ENCODE measurements around the gene TBKBP1.

The TBKBP1 gene

DNA sequence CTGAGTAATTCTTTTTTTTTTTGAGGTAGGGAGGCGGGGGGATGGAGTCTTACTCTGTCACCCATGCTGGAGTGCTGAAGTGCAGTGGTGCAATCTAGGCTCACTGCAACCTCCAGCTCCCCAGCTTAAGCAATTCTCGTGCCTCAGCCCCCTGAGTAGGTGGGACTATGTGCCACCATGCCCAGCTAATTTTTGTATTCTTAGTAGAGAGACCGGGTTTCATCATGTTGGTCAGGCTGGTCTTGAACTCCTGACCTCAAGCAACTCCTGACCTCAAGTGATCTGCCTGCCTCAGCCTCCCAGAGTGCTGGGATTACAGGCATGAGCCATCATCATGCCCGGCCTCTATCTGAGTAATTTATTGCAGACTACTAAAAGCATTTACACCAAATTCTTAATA, 24.9 kb upstream of the TBKBP1 start:
- no peak overlapping the region for H3K4me3 ChIP-seq (ENCODE audit: low read length)
- TF ChIP-seq, protein P1, sequence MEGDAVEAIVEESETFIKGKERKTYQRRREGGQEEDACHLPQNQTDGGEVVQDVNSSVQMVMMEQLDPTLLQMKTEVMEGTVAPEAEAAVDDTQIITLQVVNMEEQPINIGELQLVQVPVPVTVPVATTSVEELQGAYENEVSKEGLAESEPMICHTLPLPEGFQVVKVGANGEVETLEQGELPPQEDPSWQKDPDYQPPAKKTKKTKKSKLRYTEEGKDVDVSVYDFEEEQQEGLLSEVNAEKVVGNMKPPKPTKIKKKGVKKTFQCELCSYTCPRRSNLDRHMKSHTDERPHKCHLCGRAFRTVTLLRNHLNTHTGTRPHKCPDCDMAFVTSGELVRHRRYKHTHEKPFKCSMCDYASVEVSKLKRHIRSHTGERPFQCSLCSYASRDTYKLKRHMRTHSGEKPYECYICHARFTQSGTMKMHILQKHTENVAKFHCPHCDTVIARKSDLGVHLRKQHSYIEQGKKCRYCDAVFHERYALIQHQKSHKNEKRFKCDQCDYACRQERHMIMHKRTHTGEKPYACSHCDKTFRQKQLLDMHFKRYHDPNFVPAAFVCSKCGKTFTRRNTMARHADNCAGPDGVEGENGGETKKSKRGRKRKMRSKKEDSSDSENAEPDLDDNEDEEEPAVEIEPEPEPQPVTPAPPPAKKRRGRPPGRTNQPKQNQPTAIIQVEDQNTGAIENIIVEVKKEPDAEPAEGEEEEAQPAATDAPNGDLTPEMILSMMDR (conservative IDR thresholded peaks at IDR 0.05; ENCODE audit: low read depth, low read length), result no peak
- no peak for DNase-seq (ENCODE audit: low read depth)

DNA sequence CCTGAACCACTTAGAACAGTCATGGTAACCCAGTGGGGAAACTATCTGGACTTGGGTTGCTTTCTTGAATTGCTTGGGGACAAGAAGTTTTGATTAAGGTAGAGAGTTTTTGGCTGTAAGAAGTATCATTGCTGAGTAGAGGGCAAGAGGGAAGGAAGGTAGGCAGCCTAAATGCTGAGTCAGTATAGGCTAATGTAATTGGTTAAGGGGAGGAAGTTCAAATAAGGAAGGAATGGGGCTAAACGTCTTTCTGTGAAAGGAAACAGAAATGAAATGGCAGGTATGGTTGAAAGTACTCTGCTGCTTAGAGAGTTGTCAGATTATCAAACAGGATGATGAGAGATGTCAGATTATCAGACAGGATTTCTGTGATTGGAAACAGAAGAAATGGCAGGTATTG, 23.9 kb upstream of the TBKBP1 start:
- no peak overlapping the region for H3K4me3 ChIP-seq (ENCODE audit: low read length)
- no peak for DNase-seq (ENCODE audit: low read depth)
- TF ChIP-seq, protein P1 (conservative IDR thresholded peaks at IDR 0.05; ENCODE audit: low read depth, low read length), result no peak

DNA sequence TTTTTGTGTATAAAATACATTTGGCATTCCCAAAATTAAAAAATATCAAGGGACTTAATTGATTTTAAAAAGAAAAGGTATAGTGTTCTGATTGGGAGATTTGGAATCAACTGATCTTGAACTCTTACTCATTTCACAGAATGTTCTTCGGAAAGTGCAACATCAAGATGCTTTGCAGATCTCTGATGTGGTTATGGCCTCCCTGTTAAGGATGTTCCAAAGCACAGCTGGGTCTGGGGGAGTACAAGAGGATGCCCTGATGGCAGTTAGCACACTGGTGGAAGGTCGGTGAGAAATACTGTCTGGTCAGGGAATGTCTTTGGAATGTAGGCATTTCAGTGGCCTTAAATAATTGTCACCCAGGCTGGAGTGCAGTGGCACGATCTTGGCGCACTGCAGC, 19.5 kb upstream of the TBKBP1 start:
- no peak overlapping the region for H3K4me3 ChIP-seq (ENCODE audit: low read length)
- DNase-seq (ENCODE audit: low read depth), result no peak
- TF ChIP-seq, protein P1 (conservative IDR thresholded peaks at IDR 0.05; ENCODE audit: low read depth, low read length), result no peak

DNA sequence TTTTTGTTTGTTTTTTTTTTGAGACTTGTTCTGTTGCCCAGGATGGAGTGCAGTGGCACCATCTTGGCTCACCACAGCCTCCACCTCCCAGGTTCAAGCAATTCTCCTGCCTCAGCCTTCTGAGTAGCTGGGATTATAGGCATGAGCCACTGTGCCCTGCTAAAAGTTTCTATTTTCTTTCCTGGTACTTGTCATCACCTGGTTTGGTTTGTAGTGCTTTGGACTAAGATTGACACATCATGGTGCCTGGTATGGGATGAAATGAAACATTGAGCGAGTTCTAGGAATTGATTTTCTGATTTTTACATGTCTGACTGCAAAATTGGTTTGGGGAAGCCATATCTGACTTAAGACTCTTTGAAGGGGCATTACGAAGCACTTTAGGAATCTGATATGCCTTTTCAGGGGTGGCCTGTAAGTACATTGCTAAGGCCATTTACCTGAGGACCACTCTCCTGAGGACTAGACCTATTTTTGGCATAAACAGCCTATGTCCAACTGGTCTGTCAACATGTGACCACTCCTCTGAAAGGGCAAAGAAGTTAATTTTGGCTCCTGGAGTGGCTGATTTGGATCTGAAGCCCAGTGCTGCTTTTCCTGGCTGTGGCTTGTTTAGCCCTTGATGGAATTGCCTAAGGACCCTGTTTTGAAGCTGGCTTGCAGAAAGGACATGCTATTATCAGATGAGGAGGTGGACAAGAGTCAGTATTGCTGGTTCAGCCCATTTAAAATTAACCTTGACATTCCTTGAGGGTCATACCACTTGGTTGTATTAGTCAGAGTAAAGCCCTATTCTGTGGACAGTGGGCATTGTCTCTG, 18.4 kb upstream of the TBKBP1 start:
- no peak overlapping the region for H3K4me3 ChIP-seq (ENCODE audit: low read length)
- DNase-seq (ENCODE audit: low read depth), result no peak
- TF ChIP-seq, protein P1 (conservative IDR thresholded peaks at IDR 0.05; ENCODE audit: low read depth, low read length), result no peak

DNA sequence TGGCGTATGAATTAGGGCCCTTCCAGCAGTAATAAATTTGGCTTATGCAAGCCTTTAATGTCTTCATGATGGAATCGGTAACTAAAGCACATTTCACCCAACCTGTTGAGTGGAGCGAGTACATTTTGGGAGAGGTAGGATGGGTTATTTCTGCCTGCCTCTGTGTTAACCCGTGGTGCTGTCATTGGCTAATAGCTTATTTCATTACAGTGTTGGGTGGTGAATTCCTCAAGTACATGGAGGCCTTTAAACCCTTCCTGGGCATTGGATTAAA, 17.8 kb upstream of the TBKBP1 start:
- TF ChIP-seq, protein P1 (conservative IDR thresholded peaks at IDR 0.05; ENCODE audit: low read depth, low read length), result no peak
- H3K4me3 ChIP-seq (ENCODE audit: low read length), result no peak overlapping the region
- no peak for DNase-seq (ENCODE audit: low read depth)

DNA sequence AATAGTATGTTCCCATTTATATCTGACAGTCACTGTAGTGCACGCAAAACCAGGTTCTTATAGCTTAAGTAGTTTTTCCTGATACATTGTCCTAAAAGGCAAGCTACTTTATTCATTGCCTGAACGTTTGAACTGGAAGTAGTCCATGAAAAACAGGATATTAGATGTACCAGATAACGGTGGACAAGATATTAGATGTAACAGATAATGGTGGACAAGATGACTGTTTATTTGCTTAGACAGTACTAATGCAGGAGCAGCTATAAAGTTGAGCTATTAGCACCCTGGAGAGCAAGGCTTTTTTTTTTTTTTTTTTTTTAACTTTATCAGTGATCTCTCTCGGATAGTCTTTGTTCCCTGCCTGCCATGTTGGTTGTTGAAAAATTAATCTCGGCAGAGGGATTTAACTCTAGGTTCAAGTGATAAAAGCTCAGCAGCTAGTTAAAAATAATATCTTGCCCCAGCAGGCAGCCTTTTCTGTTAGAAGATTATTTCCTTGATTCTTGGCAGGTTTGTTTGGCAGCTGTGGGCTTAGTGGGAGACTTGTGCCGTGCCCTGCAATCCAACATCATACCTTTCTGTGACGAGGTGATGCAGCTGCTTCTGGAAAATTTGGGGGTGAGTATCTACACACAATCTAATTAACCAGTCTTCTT, 17.3 kb upstream of the TBKBP1 start:
- H3K4me3 ChIP-seq (ENCODE audit: low read length), result no peak overlapping the region
- TF ChIP-seq, protein P1 (conservative IDR thresholded peaks at IDR 0.05; ENCODE audit: low read depth, low read length), result no peak
- no peak for DNase-seq (ENCODE audit: low read depth)

DNA sequence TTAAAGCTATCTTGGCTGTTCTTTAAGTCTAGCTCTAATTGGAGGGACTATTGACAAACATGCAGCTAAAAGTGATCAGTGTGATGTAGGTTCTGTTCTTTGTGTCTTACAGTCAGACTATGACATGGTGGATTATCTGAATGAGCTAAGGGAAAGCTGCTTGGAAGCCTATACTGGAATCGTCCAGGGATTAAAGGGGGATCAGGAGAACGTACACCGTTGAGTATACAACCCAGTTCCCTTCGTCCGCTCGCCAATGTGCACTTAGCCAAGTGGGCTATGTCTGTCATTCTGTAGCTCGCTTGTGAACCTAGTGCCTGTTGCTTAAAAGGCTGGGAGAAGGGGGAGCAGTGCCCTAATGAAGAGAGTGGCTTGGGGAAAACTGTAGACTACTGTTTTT, 15.8 kb upstream of the TBKBP1 start:
- no peak for DNase-seq (ENCODE audit: low read depth)
- H3K4me3 ChIP-seq (ENCODE audit: low read length), result no peak overlapping the region
- TF ChIP-seq, protein P1 (conservative IDR thresholded peaks at IDR 0.05; ENCODE audit: low read depth, low read length), result no peak
